ENCODE data around the gene ANGPTL8. TPM values are rescaled to one million over a fixed set of nuclear protein-coding genes. Genes with fewer than 3 reads are reported as not detected.

The ANGPTL8 gene
- total RNA-seq, 1 experiment from 2014 or later: not detected

- CTCF ChIA-PET: interaction anchor here (0.5 kb wide), 1 partner anchor 66 kb away, joined by 6 read pairs; no protein-coding TSS in a partner anchor
- TF ChIP-seq EZH2 (IDR thresholded peaks at IDR 0.05; ENCODE audit: borderline replicate concordance, low read depth, low read length, poor library complexity, severe bottlenecking): no peak
- TF ChIP-seq, protein P1, sequence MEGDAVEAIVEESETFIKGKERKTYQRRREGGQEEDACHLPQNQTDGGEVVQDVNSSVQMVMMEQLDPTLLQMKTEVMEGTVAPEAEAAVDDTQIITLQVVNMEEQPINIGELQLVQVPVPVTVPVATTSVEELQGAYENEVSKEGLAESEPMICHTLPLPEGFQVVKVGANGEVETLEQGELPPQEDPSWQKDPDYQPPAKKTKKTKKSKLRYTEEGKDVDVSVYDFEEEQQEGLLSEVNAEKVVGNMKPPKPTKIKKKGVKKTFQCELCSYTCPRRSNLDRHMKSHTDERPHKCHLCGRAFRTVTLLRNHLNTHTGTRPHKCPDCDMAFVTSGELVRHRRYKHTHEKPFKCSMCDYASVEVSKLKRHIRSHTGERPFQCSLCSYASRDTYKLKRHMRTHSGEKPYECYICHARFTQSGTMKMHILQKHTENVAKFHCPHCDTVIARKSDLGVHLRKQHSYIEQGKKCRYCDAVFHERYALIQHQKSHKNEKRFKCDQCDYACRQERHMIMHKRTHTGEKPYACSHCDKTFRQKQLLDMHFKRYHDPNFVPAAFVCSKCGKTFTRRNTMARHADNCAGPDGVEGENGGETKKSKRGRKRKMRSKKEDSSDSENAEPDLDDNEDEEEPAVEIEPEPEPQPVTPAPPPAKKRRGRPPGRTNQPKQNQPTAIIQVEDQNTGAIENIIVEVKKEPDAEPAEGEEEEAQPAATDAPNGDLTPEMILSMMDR (conservative IDR thresholded peaks at IDR 0.05; ENCODE audit: low read depth, low read length): no peak
- Histone ChIP-seq H3K27me3 (replicated peaks; ENCODE audit: insufficient read depth, low read depth, low read length, poor library complexity) (no peaks in the 10 kb centered on the region), H3K4me1 (ENCODE audit: insufficient read depth, low read length, poor library complexity, severe bottlenecking) (no peaks in the 10 kb centered on the region), H3K4me3 (ENCODE audit: low read depth, low read length, poor library complexity, severe bottlenecking) (no peak overlapping the region), H3K36me3 (ENCODE audit: insufficient read depth, low read length, poor library complexity, severe bottlenecking) (no peaks in the 10 kb centered on the region), H3K27ac (ENCODE audit: low read depth, low read length, poor library complexity, severe bottlenecking) (no peak overlapping the region), H3K9me3 (ENCODE audit: low read depth, low read length, poor library complexity, severe bottlenecking) (no peaks in the 10 kb centered on the region)
- POLR2A ChIA-PET (ENCODE audit: low non-redundant PET): no interaction called here
- no peak for DNase-seq (ENCODE audit: low spot score)
- BruUV-seq (replicated peaks): no TSS peak
- intact Hi-C loops (cut with micrococcal nuclease; ENCODE audit: unreplicated experiment): no loop called here
These were observed 40.3 kb downstream of the ANGPTL8 start for GRCh38 chr19:11279505-11280236.

- no TSS peak for BruUV-seq (replicated peaks)
- no peak overlapping the region for H3K4me3 ChIP-seq (ENCODE audit: low read depth, low read length, poor library complexity, severe bottlenecking)
- H3K27me3 ChIP-seq (replicated peaks; ENCODE audit: insufficient read depth, low read depth, low read length, poor library complexity): no peaks in the 10 kb centered on the region
- no peaks in the 10 kb centered on the region for H3K9me3 ChIP-seq (ENCODE audit: low read depth, low read length, poor library complexity, severe bottlenecking)
- ChIA-PET POLR2A (ENCODE audit: low non-redundant PET) (no interaction called here), CTCF (interaction anchor here (0.6 kb wide), 1 partner anchor 12 kb away, joined by 12 read pairs; no protein-coding TSS in a partner anchor)
- TF ChIP-seq, protein P1 (conservative IDR thresholded peaks at IDR 0.05; ENCODE audit: low read depth, low read length): no peak
- no peak for TF ChIP-seq EZH2 (IDR thresholded peaks at IDR 0.05; ENCODE audit: borderline replicate concordance, low read depth, low read length, poor library complexity, severe bottlenecking)
- intact Hi-C loops (cut with micrococcal nuclease; ENCODE audit: unreplicated experiment): no loop called here
- no peak overlapping the region for H3K27ac ChIP-seq (ENCODE audit: low read depth, low read length, poor library complexity, severe bottlenecking)
- peaks cover 4% of the 10 kb centered on the region for H3K4me1 ChIP-seq (ENCODE audit: insufficient read depth, low read length, poor library complexity, severe bottlenecking)
- no peaks in the 10 kb centered on the region for H3K36me3 ChIP-seq (ENCODE audit: insufficient read depth, low read length, poor library complexity, severe bottlenecking)
- DNase-seq (ENCODE audit: low spot score): no peak
These were observed 42.1 kb downstream of the ANGPTL8 start for GRCh38 chr19:11281356-11282049.

- POLR2A ChIA-PET (ENCODE audit: low non-redundant PET): no interaction called here
These were observed 45.1 kb downstream of the ANGPTL8 start for GRCh38 chr19:11284515-11284914.

More at GRCh38 chr19:11284515-11284914, 45.1 kb downstream of the ANGPTL8 start:
- Histone ChIP-seq H3K27me3 (replicated peaks; ENCODE audit: insufficient read depth, low read depth, low read length, poor library complexity) (no peaks in the 10 kb centered on the region), H3K4me1 (ENCODE audit: insufficient read depth, low read length, poor library complexity, severe bottlenecking) (peaks cover 4% of the 10 kb centered on the region), H3K27ac (ENCODE audit: low read depth, low read length, poor library complexity, severe bottlenecking) (no peak overlapping the region), H3K36me3 (ENCODE audit: insufficient read depth, low read length, poor library complexity, severe bottlenecking) (no peaks in the 10 kb centered on the region), H3K9me3 (ENCODE audit: low read depth, low read length, poor library complexity, severe bottlenecking) (no peaks in the 10 kb centered on the region), H3K4me3 (ENCODE audit: low read depth, low read length, poor library complexity, severe bottlenecking) (no peak overlapping the region)
- no peak for TF ChIP-seq EZH2 (IDR thresholded peaks at IDR 0.05; ENCODE audit: borderline replicate concordance, low read depth, low read length, poor library complexity, severe bottlenecking)
- TF ChIP-seq, protein P1 (conservative IDR thresholded peaks at IDR 0.05; ENCODE audit: low read depth, low read length): no peak
- BruUV-seq (replicated peaks): no TSS peak
- DNase-seq (ENCODE audit: low spot score): no peak
- intact Hi-C loops (cut with micrococcal nuclease; ENCODE audit: unreplicated experiment): no loop called here
- CTCF ChIA-PET: no interaction called here

Measured in A673 (cell line).